Hematopoietic multipotent progenitor cell (in vitro differentiated cells): ENCODE measurements around the gene OTUD4. TPM values are rescaled to one million over a fixed set of nuclear protein-coding genes. Genes with fewer than 3 reads are reported as not detected.

Experiments
- DNase-seq, 3 donors: peaks; one replicate each; pipeline ENCODE4 v3.0.0-alpha.2; 2011 to 2015; ENCODE audit warnings: low read depth in 2 of 3, low spot score in 2 of 3
- total RNA-seq: library from RNA; depleted of rRNA; stranded (reverse); fragments of >200 nt; gene quantifications from one replicate; pipeline ENCODE4 v1.2.3, GENCODE V29; 2012

OTUD4 gene
- total RNA-seq, 1 donor, result 19.9 TPM

DNA sequence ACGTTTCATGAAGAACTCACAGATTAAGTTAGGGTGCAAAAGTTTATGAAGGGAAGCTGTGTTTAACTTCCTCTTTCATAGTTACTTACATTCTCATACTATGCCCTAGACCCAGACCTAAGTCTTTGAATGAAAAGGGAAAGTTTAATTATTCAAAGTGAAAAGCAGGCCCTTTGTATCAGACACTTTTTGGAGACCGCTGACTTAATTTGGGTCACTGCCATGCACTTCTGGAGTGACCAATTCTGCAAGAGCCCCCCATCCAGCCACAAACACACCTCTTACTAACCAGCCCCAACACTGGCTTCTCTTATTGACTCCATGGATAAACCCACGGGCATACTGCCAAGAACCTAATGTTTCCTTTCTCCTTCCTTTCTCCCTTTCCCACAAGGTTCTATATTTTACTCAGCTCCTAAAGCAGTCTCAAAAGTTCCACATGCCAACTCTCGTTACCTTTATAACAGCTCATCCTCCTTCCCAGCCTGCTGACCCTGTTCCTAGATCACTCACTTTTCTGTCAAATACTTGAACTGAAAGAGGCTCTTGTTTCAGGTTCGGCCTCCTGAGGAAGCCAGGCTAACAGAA, 47.8 kb downstream of the OTUD4 start:
- peak in 2 of 3 donors; percentile 18 to 56 for DNase-seq

DNA sequence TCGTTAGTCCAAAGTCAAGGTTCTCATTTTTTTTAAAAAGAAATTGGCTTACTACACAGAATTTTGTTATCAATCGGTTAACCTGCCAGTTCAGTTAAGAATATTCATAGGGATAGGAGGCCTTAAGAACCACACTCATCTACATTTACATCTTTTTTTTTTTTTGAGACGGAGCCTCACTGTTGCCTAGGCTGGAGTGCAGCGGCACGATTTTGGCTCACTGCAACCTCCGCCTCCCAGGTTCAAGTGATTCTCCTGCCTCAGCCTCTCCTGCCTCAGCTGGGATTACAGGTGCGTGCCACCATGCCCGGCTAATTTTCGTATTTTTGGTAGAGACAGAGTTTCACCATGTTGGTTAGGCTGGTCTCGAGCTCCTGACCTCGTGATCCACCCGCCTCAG, 48.5 kb downstream of the OTUD4 start:
- DNase-seq, result no peak

DNA sequence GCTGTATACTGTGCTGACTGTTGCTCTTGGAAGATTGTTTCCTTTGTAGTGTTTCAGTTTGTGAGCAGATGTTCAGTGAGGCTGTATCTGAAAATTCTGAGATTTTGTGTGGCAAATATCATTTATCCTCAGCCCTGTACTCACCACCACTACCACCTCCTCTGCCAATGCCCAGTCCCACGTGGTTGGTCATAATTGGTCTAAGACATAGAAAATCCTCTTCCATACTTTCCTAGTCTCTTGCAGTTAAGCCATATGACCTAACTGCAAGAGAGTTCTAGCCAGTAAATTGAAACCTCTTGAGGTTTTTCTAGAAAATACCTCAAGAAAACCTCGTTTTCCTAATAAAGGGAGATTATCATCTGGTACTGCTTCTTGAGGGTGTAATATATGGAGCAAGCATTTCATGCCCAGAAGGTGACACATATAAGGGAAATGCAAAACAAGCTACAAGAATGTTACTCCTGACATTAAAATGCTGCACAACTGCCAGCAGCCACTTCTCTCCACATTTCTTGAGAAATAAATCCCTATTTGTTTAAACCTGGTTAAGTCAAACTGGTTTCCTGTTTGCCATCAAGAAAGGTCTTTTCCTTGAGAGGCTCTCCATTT, 49.5 kb downstream of the OTUD4 start:
- no peak for DNase-seq

DNA sequence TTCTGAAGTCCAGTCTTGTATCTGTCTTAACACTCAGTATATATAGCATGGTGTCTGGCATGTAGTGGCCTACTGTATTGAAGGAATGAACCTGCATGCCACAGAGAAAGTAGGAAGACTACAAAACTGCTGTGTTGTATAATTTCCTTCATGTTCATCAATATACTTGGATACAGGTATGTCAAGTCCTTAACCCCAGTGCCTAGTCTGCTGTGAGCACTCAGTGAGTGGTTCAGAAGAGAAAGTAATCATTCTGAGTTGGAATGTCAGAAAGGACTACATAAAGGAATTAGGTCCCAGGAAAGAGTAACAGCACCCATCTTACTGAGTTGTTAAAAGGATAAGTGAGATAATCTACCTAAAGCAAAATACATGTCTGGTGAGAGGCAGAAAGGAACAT, 50.3 kb downstream of the OTUD4 start:
- DNase-seq, result no peak

DNA sequence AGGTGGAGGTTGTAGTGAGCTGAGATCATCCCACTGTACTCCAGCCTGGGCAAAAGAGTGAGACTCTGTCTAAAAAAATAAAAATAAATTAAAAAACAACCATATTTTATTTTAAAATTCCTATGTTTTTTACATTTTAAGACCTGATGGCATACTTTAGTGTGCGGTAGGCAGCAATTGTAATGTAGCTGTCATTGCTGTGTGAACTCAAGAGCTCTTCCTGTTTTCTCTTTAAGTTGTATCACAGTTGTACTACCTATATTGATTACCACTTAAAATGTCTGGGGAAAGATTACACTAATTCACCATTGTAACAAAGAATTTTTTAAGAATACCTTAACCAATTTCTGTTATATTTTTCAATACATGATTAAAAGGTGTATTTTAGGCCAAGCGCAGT, 55.0 kb downstream of the OTUD4 start:
- DNase-seq, result no peak

DNA sequence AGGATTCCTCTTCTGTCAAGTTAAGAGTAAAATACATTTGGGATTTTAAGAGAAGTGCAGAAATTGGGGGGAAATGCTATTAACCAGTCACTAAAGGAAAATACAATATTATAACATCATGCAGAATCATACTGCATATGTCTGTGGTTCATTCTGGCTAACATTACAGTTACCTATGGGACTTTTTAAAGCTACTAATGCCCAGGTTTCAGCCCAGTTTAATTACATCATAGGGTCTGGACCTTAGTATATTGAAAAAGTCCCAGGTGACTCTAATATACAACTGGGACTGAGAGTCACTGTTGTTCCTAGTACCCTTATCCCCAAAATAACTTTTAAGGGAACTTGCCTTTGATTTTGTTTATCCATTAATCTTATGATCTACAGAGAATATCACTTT, 72.3 kb downstream of the OTUD4 start:
- DNase-seq, result no peak

DNA sequence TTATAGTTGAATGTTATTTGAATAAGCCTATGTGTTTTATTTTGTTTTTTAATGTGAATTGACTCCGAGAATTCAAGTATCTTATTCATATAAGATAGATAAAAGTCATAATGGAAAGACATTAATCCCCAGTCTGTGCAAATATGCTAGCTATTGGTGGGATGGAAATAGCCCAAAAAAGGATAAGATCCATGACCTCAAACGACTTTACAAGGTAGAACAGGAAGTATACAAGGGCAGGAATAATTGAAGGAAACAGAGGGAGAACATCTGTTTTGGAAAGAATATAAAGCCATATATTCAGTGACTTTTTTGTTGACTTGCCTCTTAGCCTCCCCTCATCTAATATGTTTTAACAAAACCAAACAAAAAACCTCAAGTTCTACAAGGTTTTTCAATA, 73.3 kb downstream of the OTUD4 start:
- no peak for DNase-seq

DNA sequence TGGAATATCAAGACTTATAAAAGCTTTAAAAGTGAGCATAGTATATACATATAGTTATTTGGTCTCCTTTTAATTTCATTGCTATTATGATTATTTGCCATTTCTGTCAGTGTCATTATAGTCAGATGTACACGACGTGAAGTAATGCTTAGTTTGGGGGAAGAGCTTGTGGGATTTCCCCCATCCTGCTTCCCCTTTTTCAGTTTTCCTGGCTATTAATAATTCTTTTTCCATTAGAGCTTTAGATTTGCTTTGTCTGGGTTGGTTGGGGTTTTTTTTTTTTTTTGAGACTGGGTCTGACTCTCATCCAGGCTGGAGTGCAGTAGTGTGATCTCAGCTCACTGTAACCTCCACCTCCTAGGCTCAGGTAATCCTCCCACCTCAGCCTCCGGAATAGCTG, 76.9 kb downstream of the OTUD4 start:
- DNase-seq, result no peak

DNA sequence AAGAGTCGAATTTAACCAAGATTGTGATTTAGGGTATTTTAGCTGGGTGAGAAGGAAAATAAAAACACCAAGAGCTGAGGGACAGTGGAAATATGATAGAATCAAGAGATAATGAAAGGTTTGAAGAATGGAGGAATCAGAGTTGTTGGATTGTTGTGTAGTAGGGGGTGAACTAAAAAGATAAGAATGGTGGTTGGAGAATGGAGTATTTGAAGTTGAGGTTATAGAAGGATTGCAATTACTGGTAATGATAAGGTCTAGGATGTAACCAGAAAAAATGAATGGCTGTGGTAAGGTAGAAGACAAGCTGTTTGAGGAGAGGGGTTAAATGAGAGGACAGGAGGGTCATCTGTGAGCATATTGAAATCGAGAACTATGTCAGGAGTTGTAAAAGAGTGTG, 77.8 kb downstream of the OTUD4 start:
- no peak for DNase-seq

DNA sequence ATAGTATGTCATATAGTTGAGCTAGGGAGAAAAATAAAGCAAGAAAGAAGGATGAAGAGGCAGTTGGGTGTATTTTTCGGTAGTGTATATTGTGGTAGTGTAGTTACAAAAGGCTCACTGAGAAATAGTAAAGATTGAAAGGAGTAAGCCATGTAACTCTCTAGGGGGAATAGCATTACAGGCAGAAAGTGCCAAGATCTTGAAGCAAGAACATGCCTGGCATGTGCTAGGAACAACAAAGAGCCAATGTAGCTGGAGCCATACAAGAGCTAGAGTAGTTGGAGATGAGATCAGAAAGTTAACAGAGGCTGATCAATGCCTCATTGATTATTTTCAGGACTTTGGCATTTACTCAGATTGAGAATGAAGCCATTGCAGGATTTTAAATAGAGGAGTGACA, 79.3 kb downstream of the OTUD4 start:
- DNase-seq, result no peak

DNA sequence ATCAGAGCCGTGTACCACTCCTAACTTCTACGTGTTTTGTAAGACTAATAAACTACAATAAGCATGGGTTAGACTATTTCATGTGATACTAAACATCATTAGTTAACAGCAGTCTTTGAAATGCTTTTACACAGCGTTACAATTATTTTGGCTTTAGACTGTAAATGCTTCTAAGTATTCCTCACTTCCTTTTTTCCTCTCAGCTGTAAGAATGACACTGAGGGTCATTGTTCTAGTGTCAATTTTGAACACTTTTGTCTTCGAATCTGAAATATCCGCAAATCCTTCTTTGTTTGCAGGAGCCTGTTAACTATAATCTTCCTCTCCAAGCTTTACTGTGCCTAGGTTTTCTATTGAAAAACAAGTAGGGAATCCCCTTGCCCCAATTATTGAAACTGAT, 80.7 kb downstream of the OTUD4 start:
- DNase-seq, result peak in 1 of 3 donors; percentile 3

DNA sequence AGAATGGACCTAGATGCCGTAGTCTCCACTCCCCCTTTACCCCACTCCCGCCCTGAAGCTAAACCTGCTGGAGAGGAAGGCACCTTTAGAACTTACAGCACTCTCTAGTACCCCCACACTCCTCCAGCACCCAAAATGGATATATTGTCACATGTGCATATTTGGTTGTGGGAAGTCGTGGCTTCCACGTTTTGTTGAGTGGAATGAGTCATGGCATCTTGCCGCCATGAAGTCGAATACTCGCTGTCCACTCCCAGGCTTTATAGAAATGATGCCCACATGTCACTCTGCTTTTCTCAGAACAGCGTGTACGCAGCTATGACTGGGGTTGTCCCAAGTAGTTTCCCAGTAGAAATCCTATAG, 81.7 kb downstream of the OTUD4 start:
- DNase-seq, result peak in 2 of 3 donors; percentile 58 to 69

DNA sequence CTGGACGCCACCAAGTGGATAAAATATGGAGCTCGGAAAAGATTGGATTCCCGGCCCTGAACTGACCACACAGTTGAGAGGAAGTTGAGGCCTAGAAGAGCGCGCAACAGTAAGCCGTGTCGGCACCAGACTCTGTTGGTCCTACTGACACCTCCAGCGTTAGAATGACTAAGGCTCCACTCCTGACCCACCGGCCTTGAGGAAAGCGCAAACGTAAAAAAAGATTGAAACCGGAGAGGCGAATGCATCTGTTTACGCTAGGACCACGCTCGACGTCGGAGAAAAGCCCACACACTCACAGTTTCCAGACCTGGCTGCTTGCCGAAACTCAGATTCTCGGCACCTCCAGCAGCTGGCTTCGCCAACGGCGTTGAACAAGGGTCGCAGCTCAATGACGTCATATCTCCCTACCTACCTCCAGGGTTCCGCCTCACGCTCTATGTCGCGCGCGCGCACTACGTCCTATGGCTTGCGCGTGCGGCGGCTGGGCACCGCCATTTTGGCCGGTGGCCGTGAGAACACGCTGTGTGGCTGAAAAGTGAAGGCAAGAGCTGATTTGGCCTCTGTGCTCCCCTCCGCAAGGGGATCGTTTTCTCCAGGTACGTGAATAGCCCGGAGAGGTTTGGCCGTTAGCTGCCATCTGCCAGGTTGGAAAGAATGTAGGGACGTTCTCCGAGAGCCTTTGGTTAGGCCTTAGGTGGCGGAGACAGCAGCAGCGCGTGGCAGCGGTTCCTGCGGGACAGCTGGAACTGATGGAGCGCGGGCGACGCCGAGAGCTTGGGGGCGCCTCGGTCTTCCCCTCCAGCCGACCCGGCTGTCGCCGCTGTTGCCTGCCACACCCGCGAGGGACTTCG, 82.3 kb downstream of the OTUD4 start, which contains the start of the genes ABCE1 and ANAPC10:
ABCE1 (plus strand) TSS at position 491 of the 854 bp plus-strand sequence. CDS start 6,102 bp downstream, outside the sequence.
ANAPC10 (minus strand) TSS at position 376 of the 854 bp plus-strand sequence. CDS start 2,097 bp downstream, outside the sequence.
- DNase-seq, result peak; percentile 94 to 99 (median 98)

DNA sequence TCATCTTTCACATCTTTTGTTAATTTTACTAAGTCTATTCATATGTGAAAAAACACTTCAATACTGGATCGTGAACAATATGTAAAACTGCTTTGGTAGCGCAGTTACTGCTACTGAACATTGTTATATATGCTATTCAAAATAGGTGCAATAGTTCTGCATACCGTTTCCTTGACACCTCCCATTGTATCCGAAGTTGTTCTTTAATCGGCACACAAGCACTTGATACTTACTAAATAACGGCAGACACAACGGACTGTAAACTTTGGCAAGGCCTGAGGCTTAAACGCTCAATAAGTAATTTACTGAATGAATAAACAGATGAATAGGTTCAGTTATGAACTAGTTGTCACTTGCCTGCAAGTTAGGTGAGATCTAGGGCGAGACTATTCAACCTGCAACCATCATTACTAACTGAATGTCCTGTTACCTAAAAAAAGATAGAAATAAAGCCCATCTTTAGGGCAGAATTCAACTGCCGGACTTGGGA, 83.0 kb downstream of the OTUD4 start:
- DNase-seq, result peak in 2 of 3 donors; percentile 4 to 19

DNA sequence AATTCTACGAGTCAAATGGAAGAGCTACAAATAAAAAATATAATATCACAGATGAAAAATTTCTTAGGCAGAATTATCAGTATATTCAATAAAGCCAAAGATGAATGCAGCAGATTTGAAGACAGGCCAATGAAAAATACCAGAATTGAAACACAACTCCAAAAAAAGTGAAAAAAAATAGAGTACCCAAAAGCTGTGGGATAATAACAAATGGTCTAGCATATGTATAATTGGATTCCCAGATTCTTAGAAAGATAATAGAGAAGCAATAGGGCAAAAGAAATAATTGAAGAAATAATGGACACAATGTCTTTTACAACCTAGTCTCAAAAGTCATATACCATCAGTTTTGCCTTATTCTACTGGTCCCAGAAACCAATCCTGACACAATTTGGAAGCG, 86.8 kb downstream of the OTUD4 start:
- DNase-seq, result peak in 1 of 3 donors; percentile 1

DNA sequence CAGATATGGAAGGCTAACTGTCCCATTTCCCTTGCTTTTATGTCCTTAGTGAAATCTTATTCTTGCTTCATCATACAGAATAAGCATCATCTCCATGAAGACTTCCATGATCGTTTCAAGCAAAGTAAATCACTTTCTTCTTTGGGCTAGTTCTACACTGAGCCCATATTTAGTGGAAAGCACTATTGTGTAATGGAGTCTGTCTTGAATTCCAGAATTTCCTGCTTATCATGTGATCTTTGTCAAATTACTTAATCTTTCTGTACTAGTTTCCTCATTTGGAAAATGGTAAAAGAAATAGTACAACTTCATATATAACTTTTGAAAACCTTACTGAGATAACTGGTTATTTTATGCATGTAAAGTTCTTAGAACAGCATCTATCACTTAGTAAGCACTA, 90.0 kb downstream of the OTUD4 start:
- no peak for DNase-seq

DNA sequence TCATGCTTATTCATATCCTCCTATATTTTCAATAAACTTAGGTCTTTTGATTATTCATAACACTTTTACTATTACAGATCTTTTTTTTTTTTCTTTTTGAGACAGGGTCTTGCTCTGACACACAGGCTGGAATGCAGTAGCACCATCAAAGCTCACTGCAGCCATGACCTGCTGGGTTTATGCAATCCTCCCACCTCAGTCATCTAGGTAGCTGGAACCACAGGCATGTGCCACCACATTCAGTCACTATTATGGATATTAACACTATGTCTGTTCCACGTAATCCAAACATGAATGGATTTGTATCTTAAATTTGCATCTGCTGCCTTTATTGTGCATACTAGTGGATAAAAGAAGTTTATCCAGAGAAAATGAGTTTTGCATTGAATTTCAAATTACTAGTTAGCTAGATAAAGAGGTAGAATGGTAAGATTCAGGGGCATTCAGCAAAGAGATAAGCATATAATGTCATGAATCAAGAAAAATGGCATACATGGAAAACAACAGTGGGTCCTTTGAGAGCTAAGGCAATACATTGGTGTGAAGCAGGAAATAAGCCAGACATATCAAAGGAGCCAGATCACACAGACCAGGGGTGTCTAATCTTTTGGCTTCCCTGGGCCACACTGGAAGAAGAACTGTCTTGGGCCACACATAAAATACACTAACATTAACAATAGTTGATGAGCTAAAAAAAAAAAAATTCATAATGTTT, 96.3 kb downstream of the OTUD4 start:
- no peak for DNase-seq
